Stimulated activated CD4-positive, alpha-beta T cell treated with anti-CD3 and anti-CD28 coated beads, Interleukin-4, amount 100 ng/mL, for 1 hour (primary cell): Measurements from ENCODE around the gene ARHGAP15.

Experiments
- DNase-seq: peaks from one replicate; pipeline ENCODE4 v3.0.0-alpha.2; 2020

ARHGAP15 gene

GRCh38 chr2:143548032-143548431 is 418.8 kb downstream of the ARHGAP15 start:
- no peak for DNase-seq

GRCh38 chr2:143550500-143550899 is 421.3 kb downstream of the ARHGAP15 start:
- DNase-seq, result no peak

GRCh38 chr2:143551971-143552650 is 422.9 kb downstream of the ARHGAP15 start:
- DNase-seq, result no peak

GRCh38 chr2:143553261-143553660 is 424.0 kb downstream of the ARHGAP15 start:
- DNase-seq, result no peak

GRCh38 chr2:143558665-143559064 is 429.4 kb downstream of the ARHGAP15 start:
- DNase-seq, result no peak

- DNase-seq, result no peak
These were observed 429.9 kb downstream of the ARHGAP15 start for GRCh38 chr2:143559147-143559546.

GRCh38 chr2:143560724-143561123 is 431.5 kb downstream of the ARHGAP15 start:
- DNase-seq, result no peak

- no peak for DNase-seq
These were observed 435.2 kb downstream of the ARHGAP15 start for GRCh38 chr2:143564419-143564818.

- DNase-seq, result no peak
These were observed 442.5 kb downstream of the ARHGAP15 start for GRCh38 chr2:143571747-143572146.

- no peak for DNase-seq
These were observed 443.2 kb downstream of the ARHGAP15 start for GRCh38 chr2:143572421-143572820.

GRCh38 chr2:143574069-143574468 is 444.9 kb downstream of the ARHGAP15 start:
- DNase-seq, result no peak

- no peak for DNase-seq
These were observed 446.1 kb downstream of the ARHGAP15 start for GRCh38 chr2:143575340-143575739.

GRCh38 chr2:143577489-143577888 is 448.3 kb downstream of the ARHGAP15 start:
- DNase-seq, result no peak

- DNase-seq, result no peak
These were observed 450.2 kb downstream of the ARHGAP15 start for GRCh38 chr2:143579456-143579855.

GRCh38 chr2:143581134-143581533 is 451.9 kb downstream of the ARHGAP15 start:
- no peak for DNase-seq

- no peak for DNase-seq
These were observed 453.0 kb downstream of the ARHGAP15 start for GRCh38 chr2:143582046-143582747.

GRCh38 chr2:143584936-143585335 is 455.7 kb downstream of the ARHGAP15 start:
- DNase-seq, result no peak

GRCh38 chr2:143586119-143586518 is 456.9 kb downstream of the ARHGAP15 start:
- no peak for DNase-seq

- no peak for DNase-seq
These were observed 459.5 kb downstream of the ARHGAP15 start for GRCh38 chr2:143588746-143589145.

GRCh38 chr2:143594161-143594560 is 464.9 kb downstream of the ARHGAP15 start:
- DNase-seq, result no peak

- no peak for DNase-seq
These were observed 465.5 kb downstream of the ARHGAP15 start for GRCh38 chr2:143594745-143595144.

GRCh38 chr2:143600116-143600515 is 470.9 kb downstream of the ARHGAP15 start:
- no peak for DNase-seq

GRCh38 chr2:143601828-143602227 is 472.6 kb downstream of the ARHGAP15 start:
- no peak for DNase-seq

- DNase-seq, result no peak
These were observed 473.9 kb downstream of the ARHGAP15 start for GRCh38 chr2:143603035-143603655.
